ENCODE results near the gene ZCWPW2. TPM values are rescaled to one million over a fixed set of nuclear protein-coding genes. Genes with fewer than 3 reads are reported as not detected.

The ZCWPW2 gene
- total and polyA plus RNA-seq, 9 of the 15 experiments (the other 6 are each of a cell fraction or from before 2014, with no cell fraction given), result 0.10 to 0.77 (median 0.44) TPM

GRCh38 chr3:28502397-28502937 is 153.9 kb downstream of the ZCWPW2 start (continued):
- no peak for TF ChIP-seq SRSF7 (optimal IDR thresholded peaks at IDR 0.05; ENCODE audit: low read depth, low read length)
- TF ChIP-seq, protein P1, sequence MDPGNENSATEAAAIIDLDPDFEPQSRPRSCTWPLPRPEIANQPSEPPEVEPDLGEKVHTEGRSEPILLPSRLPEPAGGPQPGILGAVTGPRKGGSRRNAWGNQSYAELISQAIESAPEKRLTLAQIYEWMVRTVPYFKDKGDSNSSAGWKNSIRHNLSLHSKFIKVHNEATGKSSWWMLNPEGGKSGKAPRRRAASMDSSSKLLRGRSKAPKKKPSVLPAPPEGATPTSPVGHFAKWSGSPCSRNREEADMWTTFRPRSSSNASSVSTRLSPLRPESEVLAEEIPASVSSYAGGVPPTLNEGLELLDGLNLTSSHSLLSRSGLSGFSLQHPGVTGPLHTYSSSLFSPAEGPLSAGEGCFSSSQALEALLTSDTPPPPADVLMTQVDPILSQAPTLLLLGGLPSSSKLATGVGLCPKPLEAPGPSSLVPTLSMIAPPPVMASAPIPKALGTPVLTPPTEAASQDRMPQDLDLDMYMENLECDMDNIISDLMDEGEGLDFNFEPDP (CRISPR knock-in tag; IDR thresholded peaks at IDR 0.05), result no peak
- no peak for TF ChIP-seq BHLHE40 (IDR thresholded peaks at IDR 0.05; ENCODE audit: low read length)
- no peak for TF ChIP-seq TAF15 (IDR thresholded peaks at IDR 0.05; ENCODE audit: low read depth, low read length)

DNA sequence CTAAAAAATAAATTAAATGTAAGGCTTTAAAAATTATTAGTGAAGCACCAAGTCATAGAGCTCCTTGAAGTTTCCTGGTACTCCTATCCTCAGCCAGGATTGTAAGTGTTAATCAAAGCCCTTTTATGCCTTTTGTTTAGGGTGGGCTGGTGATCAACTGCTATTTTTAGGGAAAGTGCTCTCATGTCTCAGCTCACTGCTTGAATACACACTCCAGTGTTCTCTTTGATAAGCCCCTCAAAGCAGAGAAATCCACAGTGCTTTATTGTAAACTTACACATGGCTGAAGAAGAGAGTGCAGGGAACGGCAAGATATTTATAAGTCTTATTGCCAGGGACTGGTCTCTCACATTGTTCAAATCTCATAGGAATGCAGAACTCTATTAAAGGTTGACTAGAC is 156.5 kb downstream of the ZCWPW2 start:
- no TSS peak for BruUV-seq (replicated peaks)
- ChIA-PET POLR2A (no interaction called here), CTCF (ENCODE audit: low intra/inter-chr PET ratio) (no interaction called here)
- H3K4me3 ChIP-seq, result no peak overlapping the region
- H3K4me2 ChIP-seq (ENCODE audit: insufficient read depth, low read length), result no peak overlapping the region
- H4K20me1 ChIP-seq (replicated peaks; ENCODE audit: control insufficient read depth, insufficient read depth, low read length), result no peaks in the 10 kb centered on the region
- no peaks in the 10 kb centered on the region for H3K36me3 ChIP-seq (ENCODE audit: control insufficient read depth, insufficient read depth, low read length)
- no peaks in the 10 kb centered on the region for H3K4me1 ChIP-seq (replicated peaks in 1 of 2; ENCODE audit: control insufficient read depth in 2 of 2, insufficient read depth in 2 of 2, low read length in 2 of 2)
- intact Hi-C loops (cut with micrococcal nuclease) (no loop called here), in situ Hi-C loops (cut with MboI) (no loop called here)
- H2AFZ ChIP-seq (ENCODE audit: low read depth, low read length), result no peak overlapping the region
- no peaks in the 10 kb centered on the region for H3K9me3 ChIP-seq (replicated peaks; ENCODE audit: control insufficient read depth, insufficient read depth, low read depth, low read length)
- TF ChIP-seq LCOR (CRISPR knock-in tag; IDR thresholded peaks at IDR 0.05) (no peak), ZNF354B (CRISPR knock-in tag; IDR thresholded peaks at IDR 0.05) (no peak), MED1 (CRISPR knock-in tag; IDR thresholded peaks at IDR 0.05; ENCODE audit: borderline replicate concordance) (no peak), KAT2B (IDR thresholded peaks at IDR 0.05; ENCODE audit: low read depth, low read length) (no peak)
- no peak overlapping the region for H3K27ac ChIP-seq (ENCODE audit: extremely low read depth, low read depth, low read length)
- DNase-seq (ENCODE audit: extremely low read depth in 1 of 4, low spot score in 3 of 4) (no peak), FAIRE-seq (no peak), ATAC-seq (no peak)
- no peak overlapping the region for H3K9ac ChIP-seq (ENCODE audit: insufficient read depth in 1 of 2, low read depth in 2 of 2, low read length in 2 of 2)
- H3K9me1 ChIP-seq (ENCODE audit: control insufficient read depth, insufficient read depth, low read length), result no peaks in the 10 kb centered on the region
- WGBS (ENCODE audit: insufficient coverage, low coverage, missing lambda C conversion rate), result 0% methylated on average over 1 of the region's 1 CpG
- H3K79me2 ChIP-seq (ENCODE audit: control insufficient read depth, insufficient read depth, low read length), result no peaks in the 10 kb centered on the region
- H3K27me3 ChIP-seq (ENCODE audit: control insufficient read depth in 2 of 2, insufficient read depth in 2 of 2, low read length in 2 of 2), result no peaks in the 10 kb centered on the region
